TTC549 (cell line): ENCODE measurements around the gene ASB16.

ENCODE experiments used
- FAIRE-seq: peaks from 2 replicates; lab custom pipeline; 2012; peaks lifted over from hg19 to GRCh38; lab: Jason Lieb, UNC

The ASB16 gene

DNA sequence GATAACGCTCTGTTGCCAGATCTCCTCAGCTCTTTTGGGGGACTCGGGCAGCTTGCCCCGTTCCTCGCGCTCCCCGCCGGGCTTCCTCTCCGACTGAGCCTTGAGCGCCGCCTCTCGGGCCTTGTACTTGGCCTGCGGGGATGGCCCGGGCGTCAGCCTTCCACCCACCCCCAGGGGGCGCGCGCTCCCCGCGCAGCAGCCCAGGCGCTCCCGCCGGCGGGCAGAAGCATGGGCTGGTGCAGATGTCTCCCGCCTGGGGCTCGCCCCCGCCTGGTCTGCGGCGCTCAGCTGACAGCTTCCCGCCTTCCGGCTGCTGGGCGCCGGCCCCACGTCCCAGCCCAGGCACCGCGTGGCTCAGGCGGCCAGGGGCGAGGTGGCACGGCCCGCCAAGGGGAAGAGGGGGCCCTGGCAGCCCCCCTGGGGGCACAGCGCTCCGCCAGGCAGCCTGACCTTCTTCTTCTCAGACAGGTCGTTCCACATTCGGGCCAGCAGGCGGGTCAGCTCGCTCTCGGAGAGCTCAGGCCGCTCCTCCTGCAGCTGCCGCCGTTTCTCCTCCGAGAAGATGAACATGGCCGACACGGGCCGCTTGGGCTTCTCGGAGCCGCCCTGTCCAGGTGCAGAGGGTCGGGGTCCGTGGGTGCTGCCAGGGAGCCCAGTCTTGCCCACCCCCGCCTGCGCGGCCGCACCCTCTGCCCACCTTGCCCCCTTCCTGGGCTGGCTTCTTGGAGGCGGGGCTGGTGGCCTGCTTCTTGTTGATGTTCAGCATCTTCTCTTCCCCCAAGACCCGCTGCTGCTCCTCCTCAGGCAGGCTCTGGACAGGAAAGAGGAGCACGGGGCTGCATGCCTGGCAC, 40.1 kb downstream of the ASB16 start:
- no peak for FAIRE-seq

DNA sequence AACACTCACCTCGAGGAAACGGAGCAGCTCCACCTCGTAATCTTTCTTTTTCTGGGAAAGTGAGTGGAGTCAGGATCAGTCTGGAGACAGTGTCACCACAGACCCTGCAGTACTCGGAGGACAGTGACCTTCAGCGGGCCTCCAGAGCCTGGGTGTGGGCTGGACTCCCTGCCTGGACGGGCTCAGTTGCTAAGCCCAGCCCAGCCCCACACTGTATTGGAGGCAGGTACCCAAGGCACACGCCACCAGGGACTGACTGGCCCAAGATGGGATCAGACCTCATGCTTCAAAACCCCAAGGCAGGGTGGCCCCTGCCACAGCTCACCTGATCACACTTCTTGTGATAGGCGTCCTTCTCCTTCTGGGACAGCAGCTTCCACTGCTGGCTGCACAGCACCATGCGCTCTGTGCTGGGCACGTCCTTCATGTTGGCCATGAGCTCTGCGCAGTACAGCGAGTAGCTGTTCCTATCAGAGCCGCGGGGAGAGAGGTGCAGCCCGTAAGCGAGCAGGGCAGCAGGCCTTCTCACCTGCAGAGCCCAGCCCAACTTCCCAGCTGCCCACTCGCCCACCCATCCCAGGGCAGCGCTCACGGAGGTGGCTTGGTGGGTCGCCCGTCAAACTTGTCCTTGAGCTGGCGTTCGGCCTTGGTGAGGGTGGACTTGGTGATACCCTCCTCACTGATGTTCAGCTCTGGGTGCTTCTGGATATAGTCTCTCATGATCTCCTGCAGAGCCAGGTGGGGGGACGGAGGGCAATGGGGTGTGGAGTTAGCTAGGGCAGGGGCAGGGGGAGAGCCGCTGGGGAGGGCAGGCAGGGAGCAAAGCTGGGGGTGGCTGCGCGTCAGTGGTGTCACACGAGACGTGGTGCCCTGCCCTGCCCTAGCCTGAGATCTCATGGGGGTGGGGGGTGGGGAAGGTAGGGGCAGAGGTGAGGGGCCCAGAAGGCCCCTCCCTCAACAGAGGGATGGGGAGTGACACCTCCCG, 41.1 kb downstream of the ASB16 start:
- FAIRE-seq: no peak

DNA sequence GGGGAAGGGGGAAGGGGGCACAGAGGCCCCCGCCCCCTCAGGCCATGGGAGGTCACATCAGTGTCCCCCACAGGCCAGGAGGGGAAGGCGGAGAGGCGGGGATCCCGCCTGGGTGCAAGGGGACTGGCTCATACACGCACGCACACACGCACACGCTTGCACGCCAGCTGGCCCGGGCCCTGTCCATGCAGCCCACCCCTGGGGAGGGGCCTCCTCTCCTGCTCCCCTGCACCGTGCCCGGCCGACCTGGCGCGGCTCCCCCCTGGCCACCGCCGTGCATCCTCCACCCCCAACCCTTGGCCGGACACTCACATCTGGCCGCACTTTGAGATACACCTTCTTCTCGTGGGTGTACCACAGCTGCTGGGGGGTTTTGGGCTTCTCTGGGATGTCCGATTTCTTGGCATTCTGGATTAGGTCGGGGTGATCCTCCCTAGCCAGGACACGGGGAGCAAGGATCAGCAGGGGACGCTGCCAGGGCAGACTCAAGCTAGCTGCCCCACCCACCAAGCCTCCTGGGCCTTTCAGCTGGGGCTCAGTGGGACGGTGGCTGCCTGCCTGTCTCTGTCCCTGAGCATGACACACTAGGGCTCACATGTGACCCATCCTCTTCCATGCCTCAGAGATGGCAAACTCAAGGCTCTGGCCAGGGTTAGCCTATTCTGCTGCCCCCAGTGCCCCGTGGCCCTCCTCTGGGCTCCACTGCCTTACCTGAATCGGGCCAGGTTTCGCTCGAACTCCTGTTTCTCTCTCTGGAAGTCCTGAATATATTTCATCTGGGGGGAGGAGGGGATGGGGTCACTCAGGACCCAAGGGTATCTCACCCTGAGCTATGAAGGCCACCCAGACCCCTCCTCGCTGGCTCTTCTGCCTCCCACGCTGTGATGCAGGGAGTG, 42.3 kb downstream of the ASB16 start:
- no peak for FAIRE-seq

DNA sequence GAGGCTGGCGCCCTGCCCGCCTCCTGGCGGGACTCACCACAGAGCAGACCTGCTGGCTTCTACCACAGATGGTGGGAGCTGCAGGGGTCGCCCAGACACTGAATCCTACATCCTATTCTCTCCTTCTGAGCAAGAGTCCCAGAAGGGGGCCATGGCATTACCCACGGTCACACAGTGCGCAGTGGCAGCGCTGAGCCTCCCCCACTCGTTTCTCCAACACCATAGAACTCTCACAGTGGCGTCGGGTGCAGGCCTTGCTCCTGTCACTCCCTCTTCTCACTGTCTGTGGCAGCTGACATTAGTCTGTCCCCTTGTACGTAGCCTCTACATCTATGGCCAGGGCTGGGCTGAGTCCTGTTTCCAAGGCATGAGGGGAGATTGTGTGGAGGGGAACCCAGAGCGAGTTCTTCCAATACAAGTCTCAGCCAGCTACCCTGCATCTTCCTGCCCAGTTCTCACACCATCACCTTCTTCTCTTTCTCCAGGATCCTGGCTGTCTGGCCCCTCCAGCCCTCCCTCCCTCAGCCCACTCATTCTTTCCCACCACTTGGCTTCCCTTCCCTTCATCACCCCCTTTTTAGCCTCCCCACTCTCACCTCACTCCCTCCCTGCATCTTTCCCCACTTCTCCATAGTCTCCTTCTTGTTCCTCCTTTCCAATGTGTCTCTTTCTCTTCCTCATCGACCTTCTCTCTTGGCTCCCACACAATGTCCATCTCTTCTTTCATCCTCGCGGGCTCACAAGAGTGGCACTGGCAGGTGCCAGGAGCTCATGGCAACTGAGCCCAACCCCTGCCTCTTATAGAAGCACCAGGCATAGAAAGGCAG, 43.1 kb downstream of the ASB16 start:
- no peak for FAIRE-seq

DNA sequence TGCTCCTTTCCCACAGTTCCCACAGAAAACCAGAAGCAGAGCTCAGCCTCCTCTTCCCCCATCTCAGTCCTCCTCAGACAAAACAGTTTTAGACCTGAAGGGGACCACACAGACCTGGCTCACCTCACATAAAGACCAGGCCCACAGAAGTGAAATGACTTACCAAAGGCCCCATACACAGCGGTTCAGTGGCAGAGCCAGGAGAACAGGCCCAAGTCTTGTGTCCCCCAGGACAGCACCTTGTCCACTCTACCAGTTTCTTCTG, 43.7 kb downstream of the ASB16 start:
- FAIRE-seq: no peak

DNA sequence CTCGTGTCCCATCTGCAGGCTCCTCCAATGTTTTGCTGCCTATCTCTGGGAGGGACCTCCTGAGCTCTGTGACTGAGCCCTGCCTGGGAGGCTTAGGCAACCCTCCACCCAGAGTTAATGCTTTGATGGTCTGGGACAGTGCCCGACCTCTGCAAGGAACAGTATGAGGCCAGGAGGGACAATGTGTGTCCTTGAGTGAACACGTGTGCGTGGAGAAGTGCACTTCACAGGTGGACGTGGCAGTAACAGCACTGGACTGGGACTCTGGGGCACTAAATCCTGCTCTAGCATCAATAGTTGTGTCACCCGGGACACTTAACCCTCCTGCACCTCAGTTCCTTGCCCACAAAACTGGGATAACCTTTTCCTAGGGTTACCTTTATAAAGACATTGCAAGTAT, 44.4 kb downstream of the ASB16 start:
- FAIRE-seq: no peak

DNA sequence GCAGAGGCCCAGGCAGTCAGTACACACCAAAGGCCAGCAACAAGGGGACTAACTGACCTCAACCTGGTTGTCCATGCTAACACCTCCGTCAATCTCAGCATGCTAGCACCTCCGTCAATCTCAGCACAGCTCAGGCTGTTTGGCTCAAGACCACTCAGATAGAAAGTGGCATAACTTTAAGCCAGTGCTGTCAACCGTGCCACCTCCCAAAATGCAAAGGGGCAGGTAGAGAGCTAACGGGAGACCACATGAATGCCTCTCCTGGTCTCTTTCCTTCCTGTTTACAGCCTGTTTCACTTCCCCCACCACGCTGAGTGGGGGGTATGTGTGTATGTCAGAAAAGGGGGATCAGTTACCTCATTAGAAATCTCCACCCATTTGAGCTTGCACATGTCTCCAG, 45.7 kb downstream of the ASB16 start:
- FAIRE-seq: no peak

DNA sequence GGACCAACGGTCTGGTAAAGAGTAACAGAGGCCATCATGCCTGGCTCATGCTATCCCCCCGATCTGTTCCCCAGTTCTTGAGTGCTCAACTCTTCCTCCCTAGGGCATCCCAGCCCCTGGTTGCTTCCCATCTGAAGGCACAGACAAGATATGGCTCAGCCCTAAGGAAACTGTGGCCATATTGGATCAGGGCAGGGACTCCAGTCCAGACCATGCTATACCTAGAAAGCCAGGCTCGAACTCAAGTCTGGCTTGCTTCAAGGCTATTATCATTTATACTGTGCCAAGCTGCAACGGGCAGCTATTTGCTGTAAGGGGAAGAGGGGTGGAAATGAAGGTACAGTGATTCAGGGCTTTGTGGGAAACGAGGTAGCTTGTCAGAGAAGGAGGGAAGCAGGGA, 46.2 kb downstream of the ASB16 start:
- FAIRE-seq: no peak

DNA sequence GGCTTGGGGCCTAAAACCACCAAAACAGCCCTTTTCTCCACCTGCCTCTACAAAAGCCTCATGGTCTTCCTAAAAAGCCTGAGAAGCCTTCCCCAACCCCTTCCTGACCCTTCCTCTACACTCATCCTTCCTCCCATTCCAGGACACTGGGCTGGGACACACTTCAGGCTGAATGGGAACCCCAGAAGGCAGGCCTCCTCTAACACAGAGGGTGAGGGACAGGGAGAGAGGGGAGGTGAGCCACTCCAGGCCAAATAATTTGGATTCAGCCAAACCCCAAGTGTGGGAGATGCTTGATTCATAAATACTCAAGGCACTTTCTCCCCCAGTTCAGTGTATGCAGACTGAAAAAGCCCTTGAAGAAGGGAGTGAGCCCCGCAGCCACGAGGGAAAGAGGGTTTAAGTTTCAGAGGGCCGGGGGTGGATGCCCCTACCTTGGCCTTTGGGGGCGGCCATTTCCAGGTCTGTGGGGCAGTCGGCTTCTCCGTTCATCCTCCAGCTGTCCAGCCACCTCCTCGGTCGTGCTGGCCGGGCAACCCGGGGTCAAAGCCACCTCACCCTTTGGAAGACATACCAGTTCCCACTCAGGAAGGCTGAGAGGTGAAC, 47.3 kb downstream of the ASB16 start:
- no peak for FAIRE-seq

DNA sequence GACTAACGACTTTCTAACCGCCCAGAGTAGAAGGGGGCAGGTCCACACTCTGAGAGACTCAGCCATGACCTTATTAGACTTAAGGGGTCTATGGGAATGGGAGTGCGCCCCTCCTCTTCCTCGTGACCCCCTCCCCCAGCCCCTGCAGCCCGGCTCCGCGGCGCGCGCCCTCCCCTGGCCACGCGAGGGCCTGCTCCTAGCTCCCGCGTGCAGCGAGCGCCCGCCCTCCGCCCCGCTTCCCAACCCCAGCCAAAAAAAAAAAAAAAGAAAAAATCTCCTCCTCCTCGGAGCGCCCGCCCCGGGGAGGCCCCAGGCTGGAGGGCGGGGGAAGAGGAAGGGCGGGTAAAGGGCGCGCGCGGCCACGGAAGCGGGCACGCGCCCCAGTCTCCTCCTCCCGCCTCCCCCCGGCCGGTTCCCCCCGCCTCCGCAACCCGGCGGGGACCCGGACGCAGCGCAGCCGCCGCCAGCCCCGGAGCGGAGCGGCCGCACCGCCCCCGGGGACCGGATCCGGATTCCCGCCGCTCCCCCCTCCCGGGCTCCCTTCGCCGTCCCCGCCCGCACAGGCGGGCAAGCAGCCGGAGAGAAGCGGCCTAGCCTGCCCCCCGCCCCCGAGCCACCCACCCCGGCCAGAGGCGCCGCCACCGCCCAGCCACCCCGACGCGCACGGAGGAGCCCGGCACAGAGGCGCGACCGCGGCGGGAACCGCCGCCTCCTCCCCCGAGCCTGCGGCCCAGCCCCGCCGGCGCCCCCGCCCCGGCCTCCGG, 48.0 kb downstream of the ASB16 start:
- FAIRE-seq: no peak

DNA sequence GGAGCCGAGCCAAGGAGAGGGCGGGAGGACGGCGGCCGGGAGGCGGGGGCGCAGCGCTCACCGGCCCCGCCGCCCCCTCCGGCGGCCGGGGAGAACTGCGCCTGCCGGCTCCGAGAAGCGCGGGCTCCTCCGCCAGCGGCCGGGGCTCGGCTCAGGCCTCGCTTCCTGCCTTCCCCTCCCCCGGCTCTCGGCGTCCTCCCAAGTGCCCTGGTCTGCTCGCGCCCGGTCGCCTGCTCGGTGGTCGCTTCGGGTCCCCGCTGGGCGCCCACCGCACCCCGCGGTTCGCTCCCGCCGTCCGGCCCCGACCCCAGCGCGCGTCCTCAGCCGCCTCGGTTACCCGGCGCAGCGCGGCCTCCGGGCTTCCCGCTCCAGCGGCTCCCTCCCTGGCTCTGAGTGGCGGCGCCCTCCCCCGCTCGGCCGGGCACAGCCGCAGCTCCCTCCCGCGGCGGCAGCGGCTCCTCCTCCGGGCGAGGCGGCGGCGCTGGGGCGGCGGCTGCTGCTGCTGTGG, 48.7 kb downstream of the ASB16 start:
- FAIRE-seq: no peak

DNA sequence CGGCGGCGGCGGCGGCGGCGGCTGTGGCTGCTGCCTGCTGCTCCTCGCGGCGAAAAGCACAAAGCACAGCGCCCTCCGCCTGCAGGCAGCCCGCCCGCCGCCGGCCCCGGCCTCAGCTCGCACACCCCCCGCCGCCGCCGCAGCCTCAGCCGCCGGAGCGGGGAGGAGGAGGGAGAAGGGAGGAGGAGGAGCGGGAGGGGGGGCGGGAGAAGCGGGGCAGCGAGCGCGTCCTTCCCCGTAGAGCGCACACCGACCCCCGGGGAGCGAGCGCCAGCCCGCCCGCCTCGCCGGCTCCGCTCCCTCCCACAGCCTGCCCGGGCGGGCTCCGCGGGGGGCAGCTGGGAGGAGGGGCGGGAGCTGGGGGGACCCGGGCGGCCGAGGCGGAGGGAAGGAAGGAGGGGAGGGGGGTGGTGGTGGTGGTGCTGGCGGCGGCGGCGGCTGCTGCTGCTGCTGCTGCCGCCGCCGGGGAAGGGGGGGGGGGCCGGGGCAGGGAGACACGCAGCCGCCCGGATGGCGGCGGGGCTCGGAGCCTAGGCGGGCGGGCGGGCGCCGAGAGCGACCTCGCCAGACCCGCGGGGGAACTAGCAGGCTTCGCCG, 49.2 kb downstream of the ASB16 start, which contains the start of gene UBTF:
TSS of gene UBTF (minus strand) at position 60 of the 597 bp plus-strand sequence. CDS start 1,446 bp downstream, outside the sequence.
- no peak for FAIRE-seq

DNA sequence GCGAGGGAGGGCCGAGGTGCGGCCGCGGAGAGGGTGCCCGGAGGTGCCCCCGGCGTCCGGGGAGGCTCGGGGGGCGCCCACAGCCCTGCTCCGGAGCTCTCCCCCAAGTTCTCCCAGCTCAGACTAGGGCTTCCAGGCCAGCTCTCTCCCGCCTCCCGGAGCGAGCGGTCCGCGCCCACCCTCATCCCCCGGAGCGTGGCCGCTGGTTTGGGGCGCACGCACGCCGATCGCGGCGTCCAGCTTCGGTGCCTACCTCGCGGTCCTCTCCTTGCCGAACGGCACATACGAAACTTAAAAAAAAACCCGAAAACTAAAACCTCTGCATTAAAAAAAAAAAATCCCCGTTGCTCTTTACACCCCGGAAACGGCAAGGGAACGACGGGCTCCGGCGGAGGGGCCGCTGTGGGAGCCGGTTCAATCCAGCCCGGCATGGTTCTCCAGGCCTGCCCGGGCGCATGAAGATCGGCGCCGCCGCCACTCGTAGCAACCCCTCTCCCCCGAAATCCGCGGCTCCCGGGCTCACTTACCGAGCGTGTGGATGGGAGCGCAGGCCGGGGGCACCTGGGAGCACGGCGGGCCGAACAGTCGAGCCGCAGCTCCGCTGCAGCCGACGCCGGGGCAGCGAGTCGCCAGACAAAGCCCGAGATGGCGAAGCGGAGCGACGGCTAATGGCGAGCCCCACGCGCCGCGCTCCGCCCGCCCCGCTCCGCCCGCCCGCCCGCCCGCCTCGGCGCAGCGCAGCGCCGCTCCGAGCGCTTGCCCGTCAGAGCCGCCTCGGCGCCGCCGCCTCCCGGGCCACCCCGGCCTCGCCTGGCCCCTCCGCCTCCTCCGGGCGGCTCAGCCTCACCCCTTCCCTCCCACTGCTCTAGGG, 49.9 kb downstream of the ASB16 start:
- no peak for FAIRE-seq

DNA sequence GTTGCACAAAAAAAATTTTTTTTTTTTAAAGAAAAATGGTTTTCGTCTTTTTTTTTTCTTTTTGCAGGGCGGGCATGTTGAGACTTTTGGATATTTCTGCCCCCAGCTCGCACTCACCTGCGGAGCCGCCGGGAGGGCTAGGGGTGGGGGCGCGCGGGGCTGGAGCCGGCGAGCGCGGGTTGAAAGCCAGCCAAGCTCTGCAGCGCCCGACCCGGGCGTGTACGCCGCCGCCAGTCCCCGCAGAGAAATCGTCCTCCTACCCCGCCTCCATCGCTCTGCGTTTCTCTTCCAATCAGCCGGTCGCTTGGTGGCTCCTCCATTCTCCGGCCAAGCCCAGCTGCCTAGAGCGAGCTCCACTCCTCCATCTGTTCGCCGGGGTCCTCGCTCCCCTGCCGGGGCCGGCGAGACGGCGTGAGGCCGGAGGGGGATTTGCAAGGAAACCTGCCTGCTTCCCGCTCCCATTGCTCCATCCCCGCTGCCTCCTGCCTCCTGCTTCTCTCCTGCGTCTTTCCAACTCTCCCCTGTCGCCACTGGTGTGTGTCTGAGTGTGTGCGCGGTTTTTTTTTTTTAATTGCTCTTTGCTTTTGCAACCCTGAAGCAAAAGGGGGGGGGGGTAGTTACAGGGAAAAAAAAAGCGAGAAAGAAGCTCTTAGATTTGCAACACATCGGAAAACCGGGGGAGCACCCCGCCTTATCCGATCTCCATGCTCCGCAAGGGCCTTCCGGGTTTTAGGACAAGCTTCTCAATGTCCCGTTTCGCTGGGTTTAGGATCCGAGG, 50.8 kb downstream of the ASB16 start:
- no peak for FAIRE-seq

DNA sequence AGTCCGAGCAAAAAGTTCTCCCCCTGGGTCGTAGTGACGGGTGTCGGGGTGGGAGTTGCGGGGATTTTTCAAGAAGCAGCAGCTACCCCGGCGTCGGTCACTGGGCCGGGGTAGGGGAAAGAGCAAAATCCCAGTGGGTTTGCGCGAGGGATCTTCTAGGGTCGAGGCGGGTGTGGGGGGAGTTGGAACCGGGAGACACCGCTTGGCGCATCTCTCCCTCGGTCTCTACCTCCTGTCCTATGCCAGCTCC, 51.3 kb downstream of the ASB16 start:
- no peak for FAIRE-seq

DNA sequence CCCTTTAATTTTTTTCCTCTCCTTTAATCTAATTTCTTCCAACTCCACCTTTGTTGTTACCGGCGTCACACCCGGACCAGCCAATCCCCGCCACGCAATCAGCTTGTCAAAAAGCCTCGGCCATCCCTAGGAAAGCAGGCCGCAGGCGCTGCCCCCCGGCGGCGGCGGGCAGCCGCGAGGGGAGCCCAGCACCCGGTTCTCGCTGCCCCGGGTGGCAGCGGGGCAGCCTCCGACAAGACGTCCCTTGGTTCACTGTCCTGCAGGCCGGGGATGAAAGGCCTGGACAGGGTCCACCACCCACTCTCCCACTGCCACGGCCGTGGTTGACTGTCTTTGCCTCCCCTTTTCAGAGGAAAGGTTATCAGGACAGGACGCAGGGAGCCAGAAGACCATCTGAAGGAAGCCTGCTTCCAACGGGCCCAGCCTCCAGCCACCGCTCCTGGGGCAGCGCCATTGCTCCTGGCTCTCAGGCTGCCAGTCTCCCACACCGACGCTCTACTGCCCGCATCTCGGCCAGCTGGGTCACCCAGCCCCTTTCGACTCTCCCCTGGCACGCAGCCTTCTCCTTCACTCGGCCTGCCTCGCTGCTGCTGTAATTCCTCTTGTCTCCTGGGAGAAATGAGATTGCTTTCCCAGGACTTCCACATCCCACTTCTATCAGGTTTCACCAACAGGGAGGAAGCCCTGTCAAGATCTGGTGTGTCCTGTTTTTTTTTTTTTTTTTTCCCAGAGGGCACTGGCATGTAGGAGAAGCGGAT, 51.8 kb downstream of the ASB16 start:
- no peak for FAIRE-seq

DNA sequence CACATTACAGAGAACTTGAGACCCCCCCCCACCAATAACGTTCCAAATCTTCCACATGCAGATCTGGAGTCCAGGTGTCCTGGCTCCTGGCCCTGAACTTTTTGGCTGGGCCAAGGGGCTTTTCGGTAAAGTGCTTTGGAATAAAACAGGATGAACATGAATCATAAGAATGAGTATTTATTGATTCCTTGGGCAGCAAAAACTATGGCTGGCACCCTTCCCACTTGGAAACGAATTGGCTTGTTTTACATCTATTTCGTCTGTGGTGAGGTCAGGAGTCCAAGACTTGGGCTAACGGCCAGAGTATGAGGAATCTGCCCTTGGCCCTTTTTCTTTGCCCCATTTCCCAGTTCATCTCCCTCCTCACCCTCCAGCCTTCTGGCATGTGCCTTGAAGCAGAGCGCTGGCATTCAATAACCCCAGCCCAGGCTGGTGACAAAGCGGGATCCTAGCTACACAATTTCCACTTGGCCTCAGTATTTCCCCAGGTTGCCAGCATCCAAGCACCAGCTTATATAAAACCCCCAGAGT, 53.1 kb downstream of the ASB16 start:
- FAIRE-seq: no peak
